K562 (cell line): Measurements from ENCODE around the gene SEC24C. TPM values are rescaled to one million over a fixed set of nuclear protein-coding genes. Genes with fewer than 3 reads are reported as not detected.

Experiments
- ATF6 ChIP-seq: sonication (generic); formaldehyde crosslinking; IDR thresholded peaks from 2 replicates; pipeline ENCODE4 v1.4.0; 2020; ENCODE audit warnings: mild to moderate bottlenecking, missing genetic modification reagents
- BRD9 ChIP-seq: fragments of 450-650 bp; IDR thresholded peaks from 2 replicates; pipeline ENCODE4 v1.6.1; 2018; ENCODE audit warnings: low read depth; ENCODE audit not compliant: partially characterized antibody
- DNMT1 ChIP-seq: fragments of 450-650 bp; IDR thresholded peaks from 2 replicates; pipeline ENCODE4 v1.6.1; 2016; ENCODE audit warnings: antibody characterized with exemption, mild to moderate bottlenecking
- EP400 ChIP-seq: fragments of 450-650 bp; IDR thresholded peaks from 2 replicates; pipeline ENCODE4 v1.6.1; 2017; ENCODE audit warnings: antibody characterized with exemption, mild to moderate bottlenecking, moderate library complexity
- FOXA1 ChIP-seq: fragments of 450-650 bp; IDR thresholded peaks from 2 replicates; pipeline ENCODE4 v1.6.1; 2016; ENCODE audit warnings: mild to moderate bottlenecking, borderline replicate concordance
- HES1 ChIP-seq: fragments of 450-650 bp; IDR thresholded peaks from 2 replicates; pipeline ENCODE4 v1.6.1; 2016; ENCODE audit warnings: low read depth, mild to moderate bottlenecking, moderate library complexity
- PHB2 ChIP-seq: fragments of 450-650 bp; IDR thresholded peaks from 2 replicates; pipeline ENCODE4 v1.6.1; 2017; ENCODE audit warnings: low read depth
- POLR3A ChIP-seq: IDR thresholded peaks from 2 replicates; pipeline ENCODE4 v1.6.1; 2011; ENCODE audit warnings: borderline replicate concordance, mild to moderate bottlenecking, moderate library complexity; ENCODE audit not compliant: insufficient read length, insufficient read depth; ENCODE audit errors: extremely low read depth
- SREBF1 ChIP-seq: fragments of 150-350 bp; IDR thresholded peaks from 2 replicates; pipeline ENCODE4 v1.6.1; 2014; ENCODE audit warnings: antibody characterized with exemption, low read depth, low read length, borderline replicate concordance
- TCF7L2 ChIP-seq: fragments of 150-350 bp; IDR thresholded peaks from 2 replicates; pipeline ENCODE4 v1.6.1; 2016; ENCODE audit warnings: low read depth, mild to moderate bottlenecking, low read length, moderate library complexity
- ZNF146 ChIP-seq: IDR thresholded peaks from one replicate; pipeline ENCODE4 v1.6.1; 2018; ENCODE audit warnings: missing compliant biosample characterization; ENCODE audit not compliant: unreplicated experiment
- ZNF24 ChIP-seq: fragments of 450-650 bp; IDR thresholded peaks from 2 replicates; pipeline ENCODE4 v1.6.1; 2016
- ZNF354B ChIP-seq: fragments of 250-450 bp; sonication (Bioruptor Pico); IDR thresholded peaks from 2 replicates; pipeline ENCODE4 v1.4.0; 2020
- ZNF41 ChIP-seq: fragments of 250-450 bp; sonication (Bioruptor Pico); conservative IDR thresholded peaks from 2 replicates; pipeline ENCODE4 v1.4.0; 2020; ENCODE audit warnings: mild to moderate bottlenecking
- ZZZ3 ChIP-seq: fragments of 450-650 bp; IDR thresholded peaks from 2 replicates; pipeline ENCODE4 v1.6.1; 2016; ENCODE audit warnings: antibody characterized with exemption, mild to moderate bottlenecking, moderate library complexity
- polyA plus RNA-seq, 8 experiments: library from polyadenylated mRNA; depleted of rRNA in 4 of 8; stranded (reverse) in 5 of 8; unstranded in 3 of 8; fragments of >200 nt; fragmentation: Nextera tagmentation in 2 of 8; fragmentation: Illumina TruSeq in 1 of 8; extraction: Ambion mirVana in 2 of 8; extraction: Trizol in 1 of 8; gene quantifications; 2 replicates each; pipeline versions ENCODE4 v1.2.1 to v1.2.3, GENCODE V29; 2011 to 2014; ENCODE audit warnings: inconsistent platforms in 1 of 8, missing spikeins in 1 of 8
- total RNA-seq, 7 experiments: library from RNA; depleted of rRNA in 6 of 7; stranded (reverse); fragments of >200 nt in 6 of 7; fragmentation: Illumina TruSeq in 2 of 7; extraction: Trizol in 2 of 7; gene quantifications; 2 replicates each; pipeline versions ENCODE4 v1.2.1 to v1.2.3, GENCODE V29; 2011 to 2021; ENCODE audit warnings: low replicate concordance in 1 of 7
- TF ChIP-seq, protein P1 (sequence below), 2 experiments: fragments of 450-650 bp; IDR thresholded peaks; 2 replicates each; pipeline ENCODE4 v1.6.1; 2018; ENCODE audit warnings: mild to moderate bottlenecking in 2 of 2, low read depth in 1 of 2; ENCODE audit not compliant: partially characterized antibody in 2 of 2
- TF ChIP-seq, protein P2 (sequence below): sonication (generic); formaldehyde crosslinking; IDR thresholded peaks from 2 replicates; pipeline ENCODE4 v1.8.1; 2023; ENCODE audit warnings: mild to moderate bottlenecking, missing genetic modification reagents
- TF ChIP-seq, protein P3 (sequence below): fragments of 450-650 bp; formaldehyde crosslinking; IDR thresholded peaks from 2 replicates; pipeline ENCODE4 v1.4.0; 2020; ENCODE audit warnings: mild to moderate bottlenecking

Gene SEC24C
- total and polyA plus RNA-seq, 9 of the 15 experiments (the other 6 are each of a cell fraction or from before 2014, with no cell fraction given): 19.0 to 115 (median 70.5) TPM

- TF ChIP-seq PHB2 (no peak), EP400 (peak; percentile 95), ZZZ3 (no peak), ATF6 (peak; percentile 46), HES1 (no peak), FOXA1 (no peak), ZNF41 (CRISPR knock-in tag) (no peak), BRD9 (no peak), TCF7L2 (no peak), SREBF1 (no peak), POLR3A (no peak), ZNF146 (CRISPR knock-in tag) (no peak), DNMT1 (0 out of 2 replicates have a peak, but pooled peaks have one; percentile 91), ZNF24 (peak; percentile 44; the same call in 1 of the 2 replicates), ZNF354B (no peak)
- TF ChIP-seq, protein P1, sequence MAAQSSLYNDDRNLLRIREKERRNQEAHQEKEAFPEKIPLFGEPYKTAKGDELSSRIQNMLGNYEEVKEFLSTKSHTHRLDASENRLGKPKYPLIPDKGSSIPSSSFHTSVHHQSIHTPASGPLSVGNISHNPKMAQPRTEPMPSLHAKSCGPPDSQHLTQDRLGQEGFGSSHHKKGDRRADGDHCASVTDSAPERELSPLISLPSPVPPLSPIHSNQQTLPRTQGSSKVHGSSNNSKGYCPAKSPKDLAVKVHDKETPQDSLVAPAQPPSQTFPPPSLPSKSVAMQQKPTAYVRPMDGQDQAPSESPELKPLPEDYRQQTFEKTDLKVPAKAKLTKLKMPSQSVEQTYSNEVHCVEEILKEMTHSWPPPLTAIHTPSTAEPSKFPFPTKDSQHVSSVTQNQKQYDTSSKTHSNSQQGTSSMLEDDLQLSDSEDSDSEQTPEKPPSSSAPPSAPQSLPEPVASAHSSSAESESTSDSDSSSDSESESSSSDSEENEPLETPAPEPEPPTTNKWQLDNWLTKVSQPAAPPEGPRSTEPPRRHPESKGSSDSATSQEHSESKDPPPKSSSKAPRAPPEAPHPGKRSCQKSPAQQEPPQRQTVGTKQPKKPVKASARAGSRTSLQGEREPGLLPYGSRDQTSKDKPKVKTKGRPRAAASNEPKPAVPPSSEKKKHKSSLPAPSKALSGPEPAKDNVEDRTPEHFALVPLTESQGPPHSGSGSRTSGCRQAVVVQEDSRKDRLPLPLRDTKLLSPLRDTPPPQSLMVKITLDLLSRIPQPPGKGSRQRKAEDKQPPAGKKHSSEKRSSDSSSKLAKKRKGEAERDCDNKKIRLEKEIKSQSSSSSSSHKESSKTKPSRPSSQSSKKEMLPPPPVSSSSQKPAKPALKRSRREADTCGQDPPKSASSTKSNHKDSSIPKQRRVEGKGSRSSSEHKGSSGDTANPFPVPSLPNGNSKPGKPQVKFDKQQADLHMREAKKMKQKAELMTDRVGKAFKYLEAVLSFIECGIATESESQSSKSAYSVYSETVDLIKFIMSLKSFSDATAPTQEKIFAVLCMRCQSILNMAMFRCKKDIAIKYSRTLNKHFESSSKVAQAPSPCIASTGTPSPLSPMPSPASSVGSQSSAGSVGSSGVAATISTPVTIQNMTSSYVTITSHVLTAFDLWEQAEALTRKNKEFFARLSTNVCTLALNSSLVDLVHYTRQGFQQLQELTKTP (IDR thresholded peaks at IDR 0.05; ENCODE audit: low read depth in 1 of 2, partially characterized antibody in 2 of 2): no peak
- TF ChIP-seq, protein P2, sequence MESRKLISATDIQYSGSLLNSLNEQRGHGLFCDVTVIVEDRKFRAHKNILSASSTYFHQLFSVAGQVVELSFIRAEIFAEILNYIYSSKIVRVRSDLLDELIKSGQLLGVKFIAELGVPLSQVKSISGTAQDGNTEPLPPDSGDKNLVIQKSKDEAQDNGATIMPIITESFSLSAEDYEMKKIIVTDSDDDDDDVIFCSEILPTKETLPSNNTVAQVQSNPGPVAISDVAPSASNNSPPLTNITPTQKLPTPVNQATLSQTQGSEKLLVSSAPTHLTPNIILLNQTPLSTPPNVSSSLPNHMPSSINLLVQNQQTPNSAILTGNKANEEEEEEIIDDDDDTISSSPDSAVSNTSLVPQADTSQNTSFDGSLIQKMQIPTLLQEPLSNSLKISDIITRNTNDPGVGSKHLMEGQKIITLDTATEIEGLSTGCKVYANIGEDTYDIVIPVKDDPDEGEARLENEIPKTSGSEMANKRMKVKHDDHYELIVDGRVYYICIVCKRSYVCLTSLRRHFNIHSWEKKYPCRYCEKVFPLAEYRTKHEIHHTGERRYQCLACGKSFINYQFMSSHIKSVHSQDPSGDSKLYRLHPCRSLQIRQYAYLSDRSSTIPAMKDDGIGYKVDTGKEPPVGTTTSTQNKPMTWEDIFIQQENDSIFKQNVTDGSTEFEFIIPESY: peak; percentile 39; the same call in 1 of the 2 replicates
- TF ChIP-seq, protein P3, sequence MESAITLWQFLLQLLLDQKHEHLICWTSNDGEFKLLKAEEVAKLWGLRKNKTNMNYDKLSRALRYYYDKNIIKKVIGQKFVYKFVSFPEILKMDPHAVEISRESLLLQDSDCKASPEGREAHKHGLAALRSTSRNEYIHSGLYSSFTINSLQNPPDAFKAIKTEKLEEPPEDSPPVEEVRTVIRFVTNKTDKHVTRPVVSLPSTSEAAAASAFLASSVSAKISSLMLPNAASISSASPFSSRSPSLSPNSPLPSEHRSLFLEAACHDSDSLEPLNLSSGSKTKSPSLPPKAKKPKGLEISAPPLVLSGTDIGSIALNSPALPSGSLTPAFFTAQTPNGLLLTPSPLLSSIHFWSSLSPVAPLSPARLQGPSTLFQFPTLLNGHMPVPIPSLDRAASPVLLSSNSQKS (CRISPR knock-in tag): peak; percentile 68; the same call in 1 of the 2 replicates
These were observed 28.3 kb downstream of the SEC24C start (continued) for GRCh38 chr10:73772281-73773151.
